Measurements from ENCODE around the gene RNF212. TPM values are rescaled to one million over a fixed set of nuclear protein-coding genes. Genes with fewer than 3 reads are reported as not detected.
A peak's percentile ranks its signal among the peaks of the same experiment; 100 is the strongest.

RNF212 gene, protein sequence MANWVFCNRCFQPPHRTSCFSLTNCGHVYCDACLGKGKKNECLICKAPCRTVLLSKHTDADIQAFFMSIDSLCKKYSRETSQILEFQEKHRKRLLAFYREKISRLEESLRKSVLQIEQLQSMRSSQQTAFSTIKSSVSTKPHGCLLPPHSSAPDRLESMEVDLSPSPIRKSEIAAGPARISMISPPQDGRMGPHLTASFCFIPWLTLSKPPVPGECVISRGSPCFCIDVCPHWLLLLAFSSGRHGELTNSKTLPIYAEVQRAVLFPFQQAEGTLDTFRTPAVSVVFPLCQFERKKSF
- total RNA-seq (2016; rRNA removed; fragmentation: Illumina TruSeq; extraction: Trizol) (not detected in 2 replicates), polyA plus RNA-seq (2011; rRNA removed) (not detected in 2 replicates), polyA minus RNA-seq (2011; rRNA and poly(A)+ RNA removed; ENCODE audit: low replicate concordance) (8.3 TPM in 1 of 2 replicates, not detected in the other), Bru-seq, nascent RNA (not detected), BruChase-seq, experiment 1, labeled RNA remaining after a 6-hour chase (percentile 3 among the genes with signal in this experiment), BruChase-seq, experiment 2, labeled RNA remaining after a 2-hour chase (not detected)
- total RNA-seq (2016; cell fraction: cytosol; rRNA removed; fragmentation: Illumina TruSeq; extraction: Trizol; ENCODE audit: low read depth): not detected in 2 replicates
- not detected in 2 replicates for total RNA-seq (2016; cell fraction: insoluble cytoplasmic fraction; rRNA removed; fragmentation: Illumina TruSeq; extraction: Trizol)
- not detected in 2 replicates for total RNA-seq (2016; cell fraction: membrane; rRNA removed; fragmentation: Illumina TruSeq; extraction: Trizol)
- total RNA-seq (2016; cell fraction: nucleus; rRNA removed; fragmentation: Illumina TruSeq; extraction: Trizol): not detected in 2 replicates
- not detected in 2 replicates for polyA plus RNA-seq (2011; cell fraction: cytosol; rRNA removed)
- polyA plus RNA-seq (2011; cell fraction: nucleus; rRNA removed): not detected in 2 replicates
- polyA plus RNA-seq (2012): not detected in 2 replicates
- not detected in 2 replicates for polyA plus RNA-seq (2016; cell fraction: cytosol; fragmentation: Illumina TruSeq; extraction: Trizol; ENCODE audit: low read depth)
- polyA plus RNA-seq (2016; cell fraction: insoluble cytoplasmic fraction; fragmentation: Illumina TruSeq; extraction: Trizol; ENCODE audit: low read depth): not detected in 2 replicates
- polyA plus RNA-seq (2016; cell fraction: membrane; fragmentation: Illumina TruSeq; extraction: Trizol; ENCODE audit: low read depth): not detected in 2 replicates
- not detected in 2 replicates for polyA plus RNA-seq (2016; cell fraction: nucleus; fragmentation: Illumina TruSeq; extraction: Trizol; ENCODE audit: insufficient read depth, low read depth)
- polyA minus RNA-seq (2011; cell fraction: cytosol; rRNA and poly(A)+ RNA removed): 0.59 TPM in 1 of 2 replicates, not detected in the other
- not detected in 2 replicates for polyA minus RNA-seq (2011; cell fraction: nucleus; rRNA and poly(A)+ RNA removed)
- long read RNA-seq, experiment 1: 0 reads
- long read RNA-seq, experiment 2: 0 reads

DNA sequence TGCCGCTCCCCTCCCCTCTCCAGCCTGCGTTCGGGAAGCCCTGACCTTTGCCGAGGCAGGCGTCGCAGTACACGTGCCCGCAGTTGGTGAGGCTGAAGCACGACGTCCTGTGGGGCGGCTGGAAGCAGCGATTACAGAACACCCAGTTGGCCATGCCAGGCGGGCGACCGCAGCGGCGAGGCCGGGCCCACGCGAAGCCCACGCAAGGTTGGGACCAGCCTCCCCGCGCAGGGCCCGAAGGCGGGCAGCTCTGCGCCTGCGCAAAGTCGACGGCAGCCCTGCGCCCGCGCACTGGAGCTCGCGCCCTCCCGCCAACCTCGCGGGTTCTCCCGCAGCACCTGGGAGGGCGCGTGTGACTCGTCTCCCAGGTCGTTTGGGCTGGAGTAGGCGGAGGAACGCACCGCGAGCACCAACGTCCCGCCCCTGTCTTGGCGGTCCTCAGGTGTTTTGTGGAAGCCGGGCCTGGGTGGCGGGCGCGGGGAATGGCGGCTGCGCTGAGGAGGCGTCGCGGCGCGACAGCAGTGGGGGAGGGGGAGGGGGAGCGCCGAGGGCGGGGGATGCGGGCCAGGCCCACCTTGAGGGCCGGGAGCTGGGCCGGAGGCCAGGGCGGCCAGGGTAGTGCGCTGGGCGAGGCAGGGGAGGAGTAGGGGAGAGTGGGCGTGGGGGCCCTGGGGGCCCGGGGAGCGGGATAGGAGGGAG is at the start of gene RNF212:
RNF212 (minus strand) TSS at position 254 of the 699 bp plus-strand sequence; CDS start at position 154, 100 bp downstream.
- Histone ChIP-seq H3K9me3 (ENCODE audit: low read length) (no peaks in the 10 kb centered on the region), H3K4me3 (replicated peaks in 1 of 3; ENCODE audit: insufficient read depth in 1 of 3, low read depth in 2 of 3, low read length in 3 of 3) (no peak within 1 kb of the TSS), H4K20me1 (ENCODE audit: insufficient read depth, low read length) (no peaks in the 10 kb centered on the region), H3K27ac (ENCODE audit: extremely low read length, insufficient read depth, low read length) (no peak within 1 kb of the TSS), H3K4me2 (ENCODE audit: low read depth, low read length) (no peak within 1 kb of the TSS), H3K4me1 (ENCODE audit: insufficient read depth, low read length) (peaks cover 31% of the 10 kb centered on the region), H2AFZ (ENCODE audit: low read length) (no peak within 1 kb of the TSS), H3K79me2 (ENCODE audit: insufficient read depth, low read length) (no peaks in the 10 kb centered on the region), H3K36me3 (replicated peaks in 1 of 2; ENCODE audit: control insufficient read depth in 1 of 2, insufficient read depth in 2 of 2, low read length in 2 of 2) (no peaks in the 10 kb centered on the region; a peak in 1 of 5 replicates), H3K27me3 (ENCODE audit: control insufficient read depth in 1 of 2, insufficient read depth in 2 of 2, low read length in 2 of 2) (peaks cover 6 to 30% of the 10 kb centered on the region in 2 experiments; a peak in 4 of 5 replicates), H3K9ac (ENCODE audit: insufficient read depth, low read depth, low read length) (no peak within 1 kb of the TSS)
- CTCF ChIA-PET (ENCODE audit: low intra/inter-chr PET ratio, low total read pairs): no interaction called here
- intact Hi-C loops (cut with micrococcal nuclease; ENCODE audit: unreplicated experiment): no loop called here
- ATAC-seq: no peak; the same call in 2 of the 3 replicates
- WGBS (ENCODE audit: low lambda C conversion rate): 87% methylated on average over 67 of the region's 72 CpGs
- no TSS peak for BruUV-seq (replicated peaks)
- POLR2A ChIA-PET: no interaction called here
- in situ Hi-C loops (cut with HindIII; ENCODE audit: extremely low pct_ligation_motif_present, low pct_unique_long_range_greater_than_20kb): no loop called here
- DNase-seq (ENCODE audit: low spot score): no peak
- TF ChIP-seq, protein P1, sequence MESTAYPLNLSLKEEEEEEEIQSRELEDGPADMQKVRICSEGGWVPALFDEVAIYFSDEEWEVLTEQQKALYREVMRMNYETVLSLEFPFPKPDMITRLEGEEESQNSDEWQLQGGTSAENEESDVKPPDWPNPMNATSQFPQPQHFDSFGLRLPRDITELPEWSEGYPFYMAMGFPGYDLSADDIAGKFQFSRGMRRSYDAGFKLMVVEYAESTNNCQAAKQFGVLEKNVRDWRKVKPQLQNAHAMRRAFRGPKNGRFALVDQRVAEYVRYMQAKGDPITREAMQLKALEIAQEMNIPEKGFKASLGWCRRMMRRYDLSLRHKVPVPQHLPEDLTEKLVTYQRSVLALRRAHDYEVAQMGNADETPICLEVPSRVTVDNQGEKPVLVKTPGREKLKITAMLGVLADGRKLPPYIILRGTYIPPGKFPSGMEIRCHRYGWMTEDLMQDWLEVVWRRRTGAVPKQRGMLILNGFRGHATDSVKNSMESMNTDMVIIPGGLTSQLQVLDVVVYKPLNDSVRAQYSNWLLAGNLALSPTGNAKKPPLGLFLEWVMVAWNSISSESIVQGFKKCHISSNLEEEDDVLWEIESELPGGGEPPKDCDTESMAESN (CRISPR knock-in tag; conservative IDR thresholded peaks at IDR 0.05): no peak
- TF ChIP-seq FOSL2 (CRISPR knock-in tag; IDR thresholded peaks at IDR 0.05): no peak
- no peak for TF ChIP-seq KLF15 (CRISPR knock-in tag; IDR thresholded peaks at IDR 0.05; ENCODE audit: borderline replicate concordance)
- no peak for TF ChIP-seq ZNF484 (CRISPR knock-in tag; IDR thresholded peaks at IDR 0.05; ENCODE audit: borderline replicate concordance, low read depth)
- TF ChIP-seq, protein P2, sequence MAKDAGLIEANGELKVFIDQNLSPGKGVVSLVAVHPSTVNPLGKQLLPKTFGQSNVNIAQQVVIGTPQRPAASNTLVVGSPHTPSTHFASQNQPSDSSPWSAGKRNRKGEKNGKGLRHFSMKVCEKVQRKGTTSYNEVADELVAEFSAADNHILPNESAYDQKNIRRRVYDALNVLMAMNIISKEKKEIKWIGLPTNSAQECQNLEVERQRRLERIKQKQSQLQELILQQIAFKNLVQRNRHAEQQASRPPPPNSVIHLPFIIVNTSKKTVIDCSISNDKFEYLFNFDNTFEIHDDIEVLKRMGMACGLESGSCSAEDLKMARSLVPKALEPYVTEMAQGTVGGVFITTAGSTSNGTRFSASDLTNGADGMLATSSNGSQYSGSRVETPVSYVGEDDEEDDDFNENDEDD (CRISPR knock-in tag; IDR thresholded peaks at IDR 0.05; ENCODE audit: borderline replicate concordance): no peak
- FAIRE-seq: no peak

Data from HepG2 (cell line).